Measurements from ENCODE around the gene NPIPA8. TPM values are rescaled to one million over a fixed set of nuclear protein-coding genes. Genes with fewer than 3 reads are reported as not detected.
"Not testable (repeated sequence)": the region's sequence is repeated elsewhere in the genome, so short reads cannot be mapped to it uniquely, and the experiment has no call there.

The NPIPA8 gene
- total RNA-seq, 1 experiment from 2014 or later, result 0.81 TPM

- BruUV-seq (replicated peaks); H3K9me2 ChIP-seq (ENCODE audit: insufficient read depth); H3K79me2 ChIP-seq (ENCODE audit: insufficient read depth, low read length); POLR2A ChIA-PET; RAD21 ChIA-PET (ENCODE audit: low non-redundant PET in 1 of 2, low total read pairs in 2 of 2, uncharacterized antibody in 2 of 2, unreplicated experiment in 2 of 2); H3K4me1 ChIP-seq (ENCODE audit: control insufficient read depth in 1 of 2, insufficient read depth in 2 of 2, low read length in 2 of 2); H3K36me3 ChIP-seq (ENCODE audit: control insufficient read depth in 1 of 2, insufficient read depth in 2 of 2, low read length in 2 of 2); CTCF ChIA-PET; DNase-seq (ENCODE audit: low read depth, low spot score); H3K4me3 ChIP-seq (replicated peaks in 1 of 2; ENCODE audit: low read depth in 1 of 2, low read length in 2 of 2); intact Hi-C loops (cut with micrococcal nuclease); H3K9me3 ChIP-seq (ENCODE audit: control insufficient read depth in 1 of 2, insufficient read depth in 1 of 2, low read depth in 1 of 2, low read length in 2 of 2); H3K27me3 ChIP-seq (ENCODE audit: insufficient read depth, low read length); H3K4me2 ChIP-seq (ENCODE audit: low read length); H4K20me1 ChIP-seq (ENCODE audit: insufficient read depth); H3K9ac ChIP-seq (ENCODE audit: low read length); H3K27ac ChIP-seq (ENCODE audit: low read depth, low read length); H2AFZ ChIP-seq (ENCODE audit: low read depth, low read length, poor library complexity, severe bottlenecking): not testable (repeated sequence)
- ATAC-seq, result peak; percentile 76
These were observed 30.5 kb downstream of the NPIPA8 start for GRCh38 chr16:18306066-18306465.

GRCh38 chr16:18303059-18303706 lies 33.4 kb downstream of the NPIPA8 start:
- H3K9me2 ChIP-seq (ENCODE audit: insufficient read depth); BruUV-seq (replicated peaks); DNase-seq (ENCODE audit: low read depth, low spot score); H3K4me3 ChIP-seq (replicated peaks in 1 of 2; ENCODE audit: low read depth in 1 of 2, low read length in 2 of 2); CTCF ChIA-PET; H3K79me2 ChIP-seq (ENCODE audit: insufficient read depth, low read length); H3K27me3 ChIP-seq (ENCODE audit: insufficient read depth, low read length); H2AFZ ChIP-seq (ENCODE audit: low read depth, low read length, poor library complexity, severe bottlenecking); POLR2A ChIA-PET; H3K27ac ChIP-seq (ENCODE audit: low read depth, low read length); intact Hi-C loops (cut with micrococcal nuclease); H3K36me3 ChIP-seq (ENCODE audit: control insufficient read depth in 1 of 2, insufficient read depth in 2 of 2, low read length in 2 of 2); H4K20me1 ChIP-seq (ENCODE audit: insufficient read depth); RAD21 ChIA-PET (ENCODE audit: low non-redundant PET in 1 of 2, low total read pairs in 2 of 2, uncharacterized antibody in 2 of 2, unreplicated experiment in 2 of 2); H3K9me3 ChIP-seq (ENCODE audit: control insufficient read depth in 1 of 2, insufficient read depth in 1 of 2, low read depth in 1 of 2, low read length in 2 of 2); H3K4me1 ChIP-seq (ENCODE audit: control insufficient read depth in 1 of 2, insufficient read depth in 2 of 2, low read length in 2 of 2); H3K9ac ChIP-seq (ENCODE audit: low read length); ATAC-seq; H3K4me2 ChIP-seq (ENCODE audit: low read length): not testable (repeated sequence)

- H3K9me3 ChIP-seq (ENCODE audit: control insufficient read depth in 1 of 2, insufficient read depth in 1 of 2, low read depth in 1 of 2, low read length in 2 of 2); BruUV-seq (replicated peaks); intact Hi-C loops (cut with micrococcal nuclease); H3K36me3 ChIP-seq (ENCODE audit: control insufficient read depth in 1 of 2, insufficient read depth in 2 of 2, low read length in 2 of 2); H3K79me2 ChIP-seq (ENCODE audit: insufficient read depth, low read length); POLR2A ChIA-PET; ATAC-seq; H3K4me2 ChIP-seq (ENCODE audit: low read length); H3K4me3 ChIP-seq (replicated peaks in 1 of 2; ENCODE audit: low read depth in 1 of 2, low read length in 2 of 2); RAD21 ChIA-PET (ENCODE audit: low non-redundant PET in 1 of 2, low total read pairs in 2 of 2, uncharacterized antibody in 2 of 2, unreplicated experiment in 2 of 2); H3K9ac ChIP-seq (ENCODE audit: low read length); H3K9me2 ChIP-seq (ENCODE audit: insufficient read depth); DNase-seq (ENCODE audit: low read depth, low spot score); H3K27ac ChIP-seq (ENCODE audit: low read depth, low read length); H4K20me1 ChIP-seq (ENCODE audit: insufficient read depth); H3K27me3 ChIP-seq (ENCODE audit: insufficient read depth, low read length); CTCF ChIA-PET; H2AFZ ChIP-seq (ENCODE audit: low read depth, low read length, poor library complexity, severe bottlenecking); H3K4me1 ChIP-seq (ENCODE audit: control insufficient read depth in 1 of 2, insufficient read depth in 2 of 2, low read length in 2 of 2): not testable (repeated sequence)
These were observed 38.8 kb downstream of the NPIPA8 start for GRCh38 chr16:18297714-18298113.

GRCh38 chr16:18296931-18297330 lies 39.6 kb downstream of the NPIPA8 start:
- H3K4me3 ChIP-seq (replicated peaks in 1 of 2; ENCODE audit: low read depth in 1 of 2, low read length in 2 of 2); POLR2A ChIA-PET; CTCF ChIA-PET; H2AFZ ChIP-seq (ENCODE audit: low read depth, low read length, poor library complexity, severe bottlenecking); BruUV-seq (replicated peaks); H3K9me2 ChIP-seq (ENCODE audit: insufficient read depth); H3K36me3 ChIP-seq (ENCODE audit: control insufficient read depth in 1 of 2, insufficient read depth in 2 of 2, low read length in 2 of 2); H3K27ac ChIP-seq (ENCODE audit: low read depth, low read length); ATAC-seq; H3K27me3 ChIP-seq (ENCODE audit: insufficient read depth, low read length); DNase-seq (ENCODE audit: low read depth, low spot score); RAD21 ChIA-PET (ENCODE audit: low non-redundant PET in 1 of 2, low total read pairs in 2 of 2, uncharacterized antibody in 2 of 2, unreplicated experiment in 2 of 2); intact Hi-C loops (cut with micrococcal nuclease); H3K4me1 ChIP-seq (ENCODE audit: control insufficient read depth in 1 of 2, insufficient read depth in 2 of 2, low read length in 2 of 2); H3K9me3 ChIP-seq (ENCODE audit: control insufficient read depth in 1 of 2, insufficient read depth in 1 of 2, low read depth in 1 of 2, low read length in 2 of 2); H3K4me2 ChIP-seq (ENCODE audit: low read length); H4K20me1 ChIP-seq (ENCODE audit: insufficient read depth); H3K79me2 ChIP-seq (ENCODE audit: insufficient read depth, low read length); H3K9ac ChIP-seq (ENCODE audit: low read length): not testable (repeated sequence)

GRCh38 chr16:18294371-18294770 lies 42.2 kb downstream of the NPIPA8 start:
- H3K4me2 ChIP-seq (ENCODE audit: low read length); H3K9me3 ChIP-seq (ENCODE audit: control insufficient read depth in 1 of 2, insufficient read depth in 1 of 2, low read depth in 1 of 2, low read length in 2 of 2); H3K36me3 ChIP-seq (ENCODE audit: control insufficient read depth in 1 of 2, insufficient read depth in 2 of 2, low read length in 2 of 2); BruUV-seq (replicated peaks); intact Hi-C loops (cut with micrococcal nuclease); H3K27me3 ChIP-seq (ENCODE audit: insufficient read depth, low read length); H3K4me3 ChIP-seq (replicated peaks in 1 of 2; ENCODE audit: low read depth in 1 of 2, low read length in 2 of 2); H3K9me2 ChIP-seq (ENCODE audit: insufficient read depth); DNase-seq (ENCODE audit: low read depth, low spot score); H3K27ac ChIP-seq (ENCODE audit: low read depth, low read length); H4K20me1 ChIP-seq (ENCODE audit: insufficient read depth); H3K79me2 ChIP-seq (ENCODE audit: insufficient read depth, low read length); CTCF ChIA-PET; ATAC-seq; POLR2A ChIA-PET; H2AFZ ChIP-seq (ENCODE audit: low read depth, low read length, poor library complexity, severe bottlenecking); H3K4me1 ChIP-seq (ENCODE audit: control insufficient read depth in 1 of 2, insufficient read depth in 2 of 2, low read length in 2 of 2); RAD21 ChIA-PET (ENCODE audit: low non-redundant PET in 1 of 2, low total read pairs in 2 of 2, uncharacterized antibody in 2 of 2, unreplicated experiment in 2 of 2); H3K9ac ChIP-seq (ENCODE audit: low read length): not testable (repeated sequence)
